GM12878 (cell line): ENCODE data around the gene TRPV3.
"Not testable (repeated sequence)": the region's sequence is repeated elsewhere in the genome, so short reads cannot be mapped to it uniquely, and the experiment has no call there.

ENCODE experiments used
- CHD4 ChIP-seq: fragments of 200-600 bp; sonication (generic); IDR thresholded peaks from 2 replicates; pipeline ENCODE4 v1.6.1; 2016; ENCODE audit warnings: mild to moderate bottlenecking
- CTCF ChIP-seq, 3 experiments: IDR thresholded peaks in 2 of 3; conservative IDR thresholded peaks in 1 of 3; 2 replicates each; pipeline ENCODE4 v1.5.1; 2011; ENCODE audit warnings: low read depth in 3 of 3, low read length in 3 of 3, mild to moderate bottlenecking in 3 of 3, control low read depth in 2 of 3, moderate library complexity in 2 of 3, inconsistent platforms in 1 of 3, mixed read lengths in 1 of 3; ENCODE audit not compliant: control insufficient read depth in 2 of 3, insufficient read depth in 1 of 3; ENCODE audit errors: extremely low read depth in 1 of 3
- POLR2A ChIP-seq: IDR thresholded peaks from 2 replicates; pipeline ENCODE4 v1.6.1; 2011; ENCODE audit warnings: low read depth, mild to moderate bottlenecking, low read length
- REST ChIP-seq: IDR thresholded peaks from 2 replicates; pipeline ENCODE4 v1.6.1; 2012; ENCODE audit warnings: mild to moderate bottlenecking, low read depth, low read length

- TF ChIP-seq POLR2A; CTCF (IDR thresholded peaks at IDR 0.05 in 2 of 3, conservative IDR thresholded peaks at IDR 0.05 in 1 of 3; ENCODE audit: control insufficient read depth in 2 of 3, extremely low read depth in 1 of 3, insufficient read depth in 1 of 3, low read depth in 3 of 3, low read length in 3 of 3); CHD4; REST: not testable (repeated sequence)
Observed at GRCh38 chr17:3578667-3579066, 21.1 kb upstream of the TRPV3 start.
